Measurements from ENCODE around the gene LMX1B.

The LMX1B gene

GRCh38 chr9:126619361-126620135 is 5.8 kb downstream of the LMX1B start:
- DNase-seq = no peak

DNA sequence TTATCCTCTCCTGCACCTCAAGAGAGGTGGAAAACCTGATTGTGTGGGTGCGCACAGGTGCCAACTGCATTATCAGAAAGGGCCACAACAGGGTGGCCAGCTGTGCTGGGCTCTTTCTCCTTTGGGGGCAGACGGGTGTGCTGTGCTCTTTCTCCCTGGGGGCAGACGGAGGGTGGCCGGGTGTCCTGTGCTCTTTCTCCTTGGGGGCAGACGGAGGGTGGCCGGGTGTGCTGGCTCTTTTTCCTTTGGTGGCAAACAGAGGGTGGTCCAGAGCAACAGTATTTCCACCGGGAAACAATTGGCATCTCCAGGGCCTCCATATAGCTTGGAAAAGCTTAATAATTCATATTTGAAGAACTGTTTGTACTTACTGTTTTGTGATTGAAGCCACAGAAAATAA is 6.8 kb downstream of the LMX1B start:
- DNase-seq = no peak

GRCh38 chr9:126621061-126621918 is 7.6 kb downstream of the LMX1B start:
- no peak for DNase-seq

- DNase-seq = no peak
Measured at GRCh38 chr9:126621919-126622735, 8.4 kb downstream of the LMX1B start.

DNA sequence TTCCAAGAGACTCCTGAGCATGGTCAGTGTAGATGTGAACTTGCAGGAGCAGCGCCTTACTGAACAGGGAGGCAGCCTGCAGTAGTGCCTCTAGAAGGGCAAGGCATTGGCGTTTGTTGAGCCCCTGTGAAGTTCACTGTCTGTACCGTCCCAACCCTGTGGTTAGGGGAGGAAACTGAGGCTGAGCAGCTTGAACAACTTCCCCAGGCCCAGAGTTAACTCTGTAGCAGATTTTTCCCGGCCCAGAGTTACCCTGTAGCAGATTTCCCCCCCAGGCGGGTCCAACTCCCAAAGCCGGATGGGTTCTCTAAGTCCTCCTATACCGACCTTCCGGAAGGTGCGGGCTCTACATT is 9.6 kb downstream of the LMX1B start:
- no peak for DNase-seq

- DNase-seq = no peak
Measured at GRCh38 chr9:126623667-126624478, 10.1 kb downstream of the LMX1B start.

- no peak for DNase-seq
Measured at GRCh38 chr9:126624479-126624826, 10.7 kb downstream of the LMX1B start.

GRCh38 chr9:126624912-126625311 is 11.2 kb downstream of the LMX1B start:
- no peak for DNase-seq

DNA sequence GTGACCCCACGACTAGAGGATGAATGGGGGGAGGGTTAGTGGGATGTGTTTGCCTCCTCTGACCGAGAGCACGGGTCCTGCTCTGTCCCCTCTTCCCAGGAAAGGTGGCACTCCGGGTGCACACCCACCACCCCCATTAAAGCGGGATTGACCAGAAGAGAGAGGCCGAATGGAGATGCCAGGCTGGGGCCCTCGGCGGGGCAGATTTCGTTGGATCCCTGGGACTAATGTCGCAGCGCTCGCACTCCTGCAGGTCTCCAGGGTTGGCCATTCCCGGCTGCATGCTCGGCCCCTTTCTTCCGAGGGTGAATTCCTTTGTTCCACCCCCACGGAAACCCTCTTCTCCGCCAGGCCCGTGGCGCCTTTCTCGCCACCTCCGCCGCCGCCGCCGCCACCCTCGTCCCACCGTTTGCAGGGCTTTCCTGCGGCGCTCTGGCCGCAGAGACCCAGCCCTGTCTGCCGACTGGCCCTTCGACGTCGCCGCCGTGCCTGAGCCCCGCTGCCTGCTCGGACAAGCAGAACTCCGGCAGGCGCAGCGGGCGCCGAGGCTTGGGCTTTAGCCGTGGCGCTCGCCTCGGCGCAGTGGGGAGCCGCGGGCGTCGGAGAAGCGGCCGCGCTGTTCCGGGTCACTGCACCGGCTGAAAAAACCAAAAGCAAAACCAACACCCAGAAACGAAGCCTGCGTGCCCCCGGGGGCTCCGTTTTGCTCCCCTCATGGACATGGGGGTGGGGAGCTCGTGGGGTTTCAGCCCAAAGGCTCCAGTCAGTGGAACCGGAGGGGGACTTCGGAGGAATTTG is 11.8 kb downstream of the LMX1B start:
- no peak for DNase-seq

- no peak for DNase-seq
Measured at GRCh38 chr9:126626127-126626925, 12.6 kb downstream of the LMX1B start.

DNA sequence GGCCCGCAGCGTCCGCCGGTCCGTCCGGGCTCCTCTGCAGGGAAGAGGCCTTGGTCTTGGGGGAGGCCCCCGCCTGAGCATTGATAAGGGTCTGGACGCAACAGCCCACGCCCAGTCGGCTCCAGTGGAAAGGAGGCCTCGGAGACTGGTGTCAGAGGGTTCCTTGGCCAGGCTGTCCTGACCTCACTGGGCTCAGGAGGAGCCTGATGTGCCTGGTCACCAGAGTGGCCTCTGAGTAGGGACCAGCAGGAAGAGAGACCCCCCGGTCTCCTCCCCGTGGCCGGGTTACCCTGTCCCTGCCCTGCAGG is 13.2 kb downstream of the LMX1B start:
- DNase-seq = no peak

DNA sequence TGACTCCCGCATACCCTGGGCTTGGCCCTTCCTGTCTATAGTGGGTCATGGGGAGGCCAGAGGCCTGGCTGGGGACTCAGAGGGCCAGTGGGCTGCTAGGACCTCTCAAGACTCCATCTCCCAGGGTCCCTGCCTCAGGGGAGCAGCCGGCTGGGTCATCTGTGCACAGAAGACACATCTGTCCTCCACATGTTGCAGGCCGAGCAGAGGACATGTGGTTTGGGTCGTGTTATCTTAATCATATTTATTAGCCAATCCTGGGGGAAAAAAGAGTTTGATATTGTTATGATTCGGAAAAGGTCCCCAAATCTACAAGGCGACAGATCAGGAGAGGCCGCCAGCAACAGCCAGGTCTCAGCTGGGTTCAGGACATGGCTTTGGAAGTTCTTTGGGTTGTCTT is 14.4 kb downstream of the LMX1B start:
- DNase-seq = no peak

DNA sequence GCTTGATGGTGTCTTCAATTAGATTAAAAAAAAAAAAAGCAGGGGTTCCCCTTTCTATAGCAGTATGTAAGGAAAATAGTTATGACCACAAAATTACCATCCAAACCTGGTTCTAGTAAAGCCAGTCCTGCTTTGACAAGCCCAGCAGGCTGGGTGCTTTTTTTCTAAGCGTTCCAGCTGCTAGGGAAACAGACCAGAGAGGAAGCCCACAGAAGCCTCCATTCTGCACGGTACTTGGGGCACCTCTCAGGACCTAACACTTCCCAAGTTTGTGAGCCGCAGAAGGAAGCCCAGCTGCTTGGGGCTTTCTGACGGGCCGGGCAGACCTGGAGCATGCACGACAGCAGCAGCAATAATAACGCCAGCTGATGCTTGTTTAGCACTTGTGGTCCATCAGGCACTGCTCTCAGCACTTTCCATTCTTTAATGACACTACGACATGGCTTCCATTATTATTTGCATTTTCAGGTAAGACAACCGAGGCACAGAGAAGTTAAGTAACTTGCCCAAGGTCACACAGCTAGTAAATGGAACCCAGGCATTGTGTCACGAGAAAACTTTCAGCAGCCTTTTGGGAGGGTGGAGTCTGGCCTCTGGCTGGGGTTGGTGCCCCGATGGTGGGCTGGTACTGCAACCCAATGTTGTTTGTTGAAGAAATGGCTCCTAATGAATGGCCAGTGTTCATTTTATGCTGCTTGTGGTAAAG is 15.4 kb downstream of the LMX1B start:
- DNase-seq = no peak

DNA sequence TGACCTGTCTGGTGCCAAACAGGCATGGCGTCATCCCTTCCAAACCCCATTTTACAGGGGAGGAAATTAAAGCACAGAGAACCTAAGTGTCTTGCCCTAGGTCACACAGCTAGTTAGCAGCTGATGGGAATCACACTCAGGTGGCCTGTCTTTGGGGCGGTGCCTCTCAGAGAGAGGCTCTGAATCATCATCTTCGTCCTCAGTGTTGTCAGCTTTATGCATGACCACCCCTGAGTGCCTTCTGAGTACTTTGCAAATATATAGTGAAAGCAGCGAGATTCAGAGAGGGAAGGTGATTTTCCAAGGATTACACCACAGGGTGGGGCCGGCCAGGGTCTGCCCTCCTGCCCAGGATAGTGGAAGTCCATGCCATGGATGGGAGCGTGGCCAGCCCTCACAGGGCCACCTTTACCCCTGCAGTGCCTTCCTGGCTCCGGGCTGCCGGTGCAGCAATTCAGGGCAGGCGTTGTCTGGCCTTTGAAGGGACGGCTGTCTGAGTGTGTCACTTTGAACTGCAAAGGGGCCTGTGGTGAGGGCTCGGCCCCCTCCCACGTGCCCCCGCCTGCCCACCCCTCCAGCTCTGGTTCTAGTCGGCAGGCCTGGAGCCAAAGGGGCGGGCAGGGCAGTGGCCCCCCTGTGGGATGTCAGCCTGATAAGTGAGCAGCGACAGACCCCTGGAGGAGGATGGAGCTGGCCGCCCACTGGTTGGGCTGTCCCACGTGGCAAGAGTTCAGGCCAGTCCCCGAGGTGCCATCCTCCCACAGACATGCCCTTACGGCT is 16.9 kb downstream of the LMX1B start:
- DNase-seq = no peak

- no peak for DNase-seq
Measured at GRCh38 chr9:126631254-126631653, 17.5 kb downstream of the LMX1B start.

DNA sequence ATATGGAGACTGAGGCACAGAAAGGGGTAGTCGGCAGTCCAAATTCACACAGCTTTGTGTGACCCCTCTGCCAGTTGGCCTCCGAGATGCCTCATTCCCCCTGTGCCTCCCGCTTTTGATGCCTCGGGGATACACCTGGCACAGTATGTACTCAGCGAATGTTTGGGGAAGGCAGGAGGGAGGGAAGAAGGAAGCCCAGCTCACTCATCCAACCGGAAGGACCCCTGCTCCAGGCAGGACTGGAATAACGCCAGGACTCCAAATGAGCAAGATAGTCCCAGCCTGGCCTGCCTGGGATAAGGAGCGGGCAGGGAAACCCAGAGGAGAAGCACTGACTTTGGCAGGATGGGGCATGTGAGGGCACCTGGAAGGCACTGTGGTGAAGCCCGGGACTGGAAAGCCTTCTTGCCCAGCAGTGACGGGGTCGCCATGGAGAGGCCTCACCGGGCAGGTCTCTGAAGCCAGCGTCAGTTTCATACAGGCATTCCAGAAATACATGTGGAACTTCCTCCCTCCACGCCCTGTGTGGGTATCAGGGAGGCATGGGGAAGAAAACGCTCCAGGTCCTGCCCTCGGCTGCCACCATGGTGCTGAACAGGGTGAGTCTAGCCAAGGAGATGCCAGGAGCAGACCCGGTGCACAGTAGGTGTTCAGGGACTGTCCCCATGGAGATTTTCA is 20.3 kb downstream of the LMX1B start:
- peak; percentile 49 to 59 for DNase-seq

GRCh38 chr9:126635061-126635460 is 21.3 kb downstream of the LMX1B start:
- DNase-seq = no peak

DNA sequence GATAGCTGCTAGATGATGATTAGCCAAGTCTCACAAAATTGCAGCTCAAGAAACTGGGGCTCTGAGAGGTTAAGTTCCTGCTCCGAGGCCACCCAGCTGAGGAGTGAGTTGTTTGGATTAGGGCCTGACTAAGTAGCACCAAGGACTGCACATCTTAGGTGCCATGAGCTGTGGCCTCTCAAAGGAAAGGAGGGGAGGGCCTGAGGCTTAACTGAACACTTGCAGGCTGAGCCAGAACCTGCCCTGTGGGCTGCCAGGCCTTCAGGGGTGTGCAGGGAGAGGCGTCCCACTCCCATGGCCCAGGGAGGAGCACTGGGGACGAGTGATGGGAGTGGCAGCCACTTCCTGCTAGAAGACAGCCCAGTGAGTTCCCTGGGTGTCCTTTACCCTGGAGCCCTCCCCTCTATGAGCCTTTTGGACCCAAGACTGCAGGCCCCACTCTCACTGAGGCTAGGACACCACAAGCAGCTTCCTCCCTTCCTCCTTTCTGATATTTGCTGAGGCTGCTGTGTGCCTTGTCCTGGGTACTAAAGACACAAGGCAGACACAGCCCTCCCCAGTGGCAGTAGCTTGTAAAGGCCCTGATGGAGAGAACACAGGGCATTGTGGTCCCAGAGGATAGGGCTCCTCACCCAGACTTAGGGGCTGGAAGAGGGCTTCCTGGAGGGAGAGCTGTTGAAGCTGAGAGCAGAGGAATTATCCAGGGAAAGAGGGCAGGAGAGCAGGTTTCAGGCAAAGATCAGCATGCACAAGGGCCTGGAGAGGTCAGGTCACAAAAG is 22.1 kb downstream of the LMX1B start:
- no peak for DNase-seq
